UCSD-AML1 (cell line): ENCODE data around the gene MRPL42.
"Not testable (repeated sequence)": the region's sequence is repeated elsewhere in the genome, so short reads cannot be mapped to it uniquely, and the experiment has no call there.

Source experiments
- DNase-seq: peaks from one replicate; lab custom pipeline; 2025; ENCODE audit not compliant: unreplicated experiment; lab: John Stamatoyannopoulos, UW

MRPL42 gene

GRCh38 chr12:93467351-93468007 lies at the start of gene MRPL42:
TSS of gene MRPL42 (plus strand) at chr12:93467514. CDS start at chr12:93469286, 1,772 bp downstream.
- DNase-seq = peak; percentile 91

- no peak for DNase-seq
Measured at GRCh38 chr12:93417967-93418480, 49.3 kb upstream of the MRPL42 start.

- DNase-seq = no peak
Measured at GRCh38 chr12:93419388-93420034, 47.8 kb upstream of the MRPL42 start.

- no peak for DNase-seq
Measured at GRCh38 chr12:93422050-93422449, 45.3 kb upstream of the MRPL42 start.

GRCh38 chr12:93425736-93426411 lies 41.4 kb upstream of the MRPL42 start:
- no peak for DNase-seq

- DNase-seq = no peak
Measured at GRCh38 chr12:93426412-93426805, 40.9 kb upstream of the MRPL42 start.

GRCh38 chr12:93427779-93428564 lies 39.3 kb upstream of the MRPL42 start:
- no peak for DNase-seq

- DNase-seq = no peak
Measured at GRCh38 chr12:93429448-93429847, 37.9 kb upstream of the MRPL42 start.

- DNase-seq = no peak
Measured at GRCh38 chr12:93429852-93430251, 37.5 kb upstream of the MRPL42 start.

- no peak for DNase-seq
Measured at GRCh38 chr12:93430280-93430679, 37.0 kb upstream of the MRPL42 start.

- not testable (repeated sequence) for DNase-seq
Measured at GRCh38 chr12:93432031-93432430, 35.3 kb upstream of the MRPL42 start.

- DNase-seq = no peak
Measured at GRCh38 chr12:93434256-93434865, 33.0 kb upstream of the MRPL42 start.

GRCh38 chr12:93438266-93439050 lies 28.9 kb upstream of the MRPL42 start:
- no peak for DNase-seq

GRCh38 chr12:93440043-93440835 lies 27.1 kb upstream of the MRPL42 start:
- DNase-seq = no peak

GRCh38 chr12:93441081-93441616 lies 26.2 kb upstream of the MRPL42 start:
- peak; percentile 37 for DNase-seq

- peak; percentile 97 for DNase-seq
Measured at GRCh38 chr12:93441617-93442410, 25.5 kb upstream of the MRPL42 start, which contains the start of gene UBE2N. TSS of gene UBE2N (minus strand) at chr12:93441947. CDS start at chr12:93441884, 63 bp downstream.

GRCh38 chr12:93442411-93443340 lies 24.6 kb upstream of the MRPL42 start:
- DNase-seq = no peak
